HEK293T (cell line): ENCODE results near the gene KDM2A.

ENCODE experiments used
- CTCF ChIA-PET: fragments of 350-600 bp; formaldehyde crosslinking; extraction: SDS; loops from one replicate; lab custom pipeline; 2021; ENCODE audit warnings: antibody characterized with exemption, inconsistent platforms; lab: Yijun Ruan, JAX
- POLR2A ChIA-PET: fragments of 350-600 bp; formaldehyde crosslinking; extraction: SDS; loops from one replicate; lab custom pipeline; 2020; ENCODE audit warnings: antibody characterized with exemption, inconsistent platforms; lab: Yijun Ruan, JAX
- DNase-seq: peaks from one replicate; pipeline ENCODE4 v3.0.0; 2012; ENCODE audit warnings: mixed read lengths; ENCODE audit errors: extremely low spot score
- ARNT ChIP-seq: fragments of 450-650 bp; IDR thresholded peaks from 2 replicates; pipeline ENCODE4 v1.6.1; 2017; ENCODE audit warnings: mild to moderate bottlenecking
- BHLHE40 ChIP-seq: fragments of 450-650 bp; IDR thresholded peaks from 2 replicates; pipeline ENCODE4 v1.6.1; 2016; ENCODE audit warnings: mild to moderate bottlenecking, moderate library complexity, borderline replicate concordance
- CTBP1 ChIP-seq: fragments of 450-650 bp; IDR thresholded peaks from 2 replicates; pipeline ENCODE4 v1.6.1; 2016; ENCODE audit warnings: borderline replicate concordance
- ELF4 ChIP-seq: fragments of 450-650 bp; IDR thresholded peaks from 2 replicates; pipeline ENCODE4 v1.6.1; 2017; ENCODE audit warnings: antibody characterized with exemption
- FOXA1 ChIP-seq: fragments of 450-650 bp; IDR thresholded peaks from 2 replicates; pipeline ENCODE4 v1.6.1; 2016; ENCODE audit warnings: mild to moderate bottlenecking
- FOXK2 ChIP-seq: fragments of 450-650 bp; IDR thresholded peaks from 2 replicates; pipeline ENCODE4 v1.6.1; 2016; ENCODE audit warnings: mild to moderate bottlenecking
- FOXM1 ChIP-seq: fragments of 450-650 bp; IDR thresholded peaks from 2 replicates; pipeline ENCODE4 v1.6.1; 2017; ENCODE audit warnings: mild to moderate bottlenecking, borderline replicate concordance
- HDGF ChIP-seq: fragments of 450-650 bp; IDR thresholded peaks from 2 replicates; pipeline ENCODE4 v1.6.1; 2017; ENCODE audit warnings: antibody characterized with exemption, borderline replicate concordance
- L3MBTL2 ChIP-seq: fragments of 450-650 bp; conservative IDR thresholded peaks from 2 replicates; pipeline ENCODE4 v1.6.1; 2016; ENCODE audit warnings: mild to moderate bottlenecking
- LEF1 ChIP-seq: fragments of 450-650 bp; IDR thresholded peaks from 2 replicates; pipeline ENCODE4 v1.6.1; 2017; ENCODE audit warnings: mild to moderate bottlenecking, borderline replicate concordance
- NFRKB ChIP-seq: fragments of 450-650 bp; IDR thresholded peaks from 2 replicates; pipeline ENCODE4 v1.6.1; 2016; ENCODE audit warnings: mild to moderate bottlenecking, moderate library complexity
- PKNOX1 ChIP-seq: fragments of 450-650 bp; IDR thresholded peaks from 2 replicates; pipeline ENCODE4 v1.6.1; 2016
- SP1 ChIP-seq: fragments of 450-650 bp; IDR thresholded peaks from 2 replicates; pipeline ENCODE4 v1.6.1; 2017
- SUZ12 ChIP-seq: fragments of 450-650 bp; IDR thresholded peaks from 2 replicates; pipeline ENCODE4 v1.6.1; 2016; ENCODE audit warnings: mild to moderate bottlenecking
- TARDBP ChIP-seq: fragments of 450-650 bp; IDR thresholded peaks from 2 replicates; pipeline ENCODE4 v1.6.1; 2016
- ZNF384 ChIP-seq: fragments of 450-650 bp; IDR thresholded peaks from 2 replicates; pipeline ENCODE4 v1.6.1; 2016

The KDM2A gene

GRCh38 chr11:67302571-67303131 lies 183.6 kb downstream of the KDM2A start:
- CTCF ChIA-PET: interaction anchor here (1.0 to 1.1 kb wide), 3 partner anchors 15 to 41 kb away, joined by 3 to 5 read pairs (median 4); no protein-coding TSS in a partner anchor
- POLR2A ChIA-PET: interaction anchor here (1.7 to 4.8 kb wide), 3 partner anchors 11 to 15 kb away, joined by 3 to 27 read pairs (median 25); partner anchors contain the start of gene ANKRD13D
- TF ChIP-seq ARNT: no peak
- no peak for TF ChIP-seq TARDBP
- no peak for TF ChIP-seq CTBP1
- TF ChIP-seq ZNF384: no peak
- TF ChIP-seq BHLHE40: no peak
- TF ChIP-seq LEF1: no peak
- TF ChIP-seq SUZ12: no peak
- TF ChIP-seq FOXM1: no peak
- no peak for TF ChIP-seq ELF4
- no peak for TF ChIP-seq SP1
- no peak for TF ChIP-seq NFRKB
- TF ChIP-seq HDGF: no peak
- no peak for TF ChIP-seq FOXK2
- no peak for TF ChIP-seq PKNOX1
- no peak for TF ChIP-seq FOXA1
- no peak for TF ChIP-seq L3MBTL2
- no peak for DNase-seq

- CTCF ChIA-PET: interaction anchor here (0.6 to 1.1 kb wide), 4 partner anchors 14 to 41 kb away, joined by 3 to 5 read pairs (median 4); partner anchors contain the start of gene ANKRD13D
- DNase-seq: peak; percentile 68
- TF ChIP-seq SUZ12: no peak
- TF ChIP-seq FOXA1: no peak
- no peak for TF ChIP-seq TARDBP
- no peak for TF ChIP-seq FOXK2
- no peak for TF ChIP-seq ARNT
- TF ChIP-seq BHLHE40: no peak
- no peak for TF ChIP-seq NFRKB
- TF ChIP-seq SP1: no peak
- POLR2A ChIA-PET: interaction anchor here (1.7 to 4.8 kb wide), 3 partner anchors 10 to 14 kb away, joined by 3 to 27 read pairs (median 25); partner anchors contain the start of gene ANKRD13D
Observed at GRCh38 chr11:67303132-67303834, 184.2 kb downstream of the KDM2A start, which contains the start of gene SSH3. SSH3 (plus strand) TSS chr11:67303530; CDS start chr11:67303626, 96 bp downstream.

GRCh38 chr11:67303835-67304411 lies 184.9 kb downstream of the KDM2A start:
- ChIA-PET CTCF (interaction anchor here (0.6 to 1.0 kb wide), 2 partner anchors 15 to 42 kb away, joined by 3 to 4 read pairs; partner anchors contain the start of gene ANKRD13D), POLR2A (interaction anchor here (1.0 to 4.8 kb wide), 4 partner anchors 10 to 37 kb away, joined by 3 to 27 read pairs (median 14); partner anchors contain the start of gene ANKRD13D)
- no peak for TF ChIP-seq L3MBTL2
- TF ChIP-seq SP1: no peak
- TF ChIP-seq FOXA1: no peak
- TF ChIP-seq HDGF: no peak
- TF ChIP-seq FOXM1: no peak
- TF ChIP-seq FOXK2: no peak
- no peak for TF ChIP-seq CTBP1
- TF ChIP-seq ARNT: no peak
- TF ChIP-seq NFRKB: no peak
- TF ChIP-seq BHLHE40: no peak
- no peak for TF ChIP-seq ZNF384
- TF ChIP-seq ELF4: no peak
- TF ChIP-seq PKNOX1: no peak
- peak; percentile 42 for DNase-seq

- TF ChIP-seq LEF1: no peak
- TF ChIP-seq BHLHE40: no peak
- no peak for TF ChIP-seq FOXM1
- no peak for TF ChIP-seq L3MBTL2
- TF ChIP-seq ARNT: no peak
- TF ChIP-seq CTBP1: no peak
- no peak for TF ChIP-seq FOXA1
- no peak for TF ChIP-seq SP1
- ChIA-PET POLR2A (interaction anchor here (1.0 to 4.3 kb wide), 2 partner anchors 13 to 38 kb away, joined by 3 to 25 read pairs; no protein-coding TSS in a partner anchor), CTCF (interaction anchor here (1.5 kb wide), 1 partner anchor 11 kb away, joined by 3 read pairs; no protein-coding TSS in a partner anchor)
- DNase-seq: no peak
Observed at GRCh38 chr11:67304511-67305113, 185.5 kb downstream of the KDM2A start.

- ChIA-PET POLR2A (interaction anchor here (0.7 to 2.0 kb wide), 2 partner anchors 11 to 18 kb away, joined by 3 to 6 read pairs; partner anchors contain the start of gene ANKRD13D), CTCF (interaction anchor here (1.2 kb wide), 1 partner anchor 11 kb away, joined by 4 read pairs; no protein-coding TSS in a partner anchor)
- TF ChIP-seq ARNT (no peak), TARDBP (no peak), LEF1 (no peak)
- DNase-seq: no peak
Observed at GRCh38 chr11:67306769-67307544, 187.9 kb downstream of the KDM2A start.
